HEK293 (cell line): Measurements from ENCODE around the gene IDH3B.

Experiments used
- CTCF ChIP-seq: fragments of 450-650 bp; formaldehyde crosslinking; IDR thresholded peaks from 2 replicates; pipeline ENCODE4 v1.5.1; 2016; ENCODE audit warnings: missing biosample characterization, missing genetic modification characterization
- GLI4 ChIP-seq: fragments of 450-650 bp; formaldehyde crosslinking; IDR thresholded peaks from 2 replicates; pipeline ENCODE4 v1.5.1; 2016; ENCODE audit warnings: missing biosample characterization, missing genetic modification characterization
- GLIS1 ChIP-seq: fragments of 450-650 bp; formaldehyde crosslinking; IDR thresholded peaks from 2 replicates; pipeline ENCODE4 v1.5.1; 2016; ENCODE audit warnings: missing biosample characterization, missing genetic modification characterization
- PATZ1 ChIP-seq: fragments of 450-650 bp; formaldehyde crosslinking; IDR thresholded peaks from 2 replicates; pipeline ENCODE4 v1.5.1; 2016; ENCODE audit warnings: missing biosample characterization, missing genetic modification characterization
- PRDM2 ChIP-seq: fragments of 450-650 bp; formaldehyde crosslinking; IDR thresholded peaks from 2 replicates; pipeline ENCODE4 v1.5.1; 2016; ENCODE audit warnings: missing biosample characterization, missing genetic modification characterization, borderline replicate concordance
- REST ChIP-seq: fragments of 450-650 bp; formaldehyde crosslinking; IDR thresholded peaks from 2 replicates; pipeline ENCODE4 v1.5.1; 2016; ENCODE audit warnings: missing biosample characterization, missing genetic modification characterization
- TCF7L2 ChIP-seq: IDR thresholded peaks from 2 replicates; pipeline ENCODE4 v1.6.1; 2011; ENCODE audit warnings: low read depth, mild to moderate bottlenecking, inconsistent platforms, low read length, moderate library complexity, borderline replicate concordance
- YY1 ChIP-seq: fragments of 450-650 bp; formaldehyde crosslinking; IDR thresholded peaks from 2 replicates; pipeline ENCODE4 v1.5.1; 2018; ENCODE audit warnings: missing biosample characterization, missing genetic modification characterization
- ZBTB10 ChIP-seq: fragments of 450-650 bp; formaldehyde crosslinking; IDR thresholded peaks from 2 replicates; pipeline ENCODE4 v1.5.1; 2016; ENCODE audit warnings: missing biosample characterization, missing genetic modification characterization
- ZNF239 ChIP-seq: fragments of 450-650 bp; formaldehyde crosslinking; IDR thresholded peaks from 2 replicates; pipeline ENCODE4 v1.5.1; 2016; ENCODE audit warnings: missing biosample characterization, missing genetic modification characterization

GRCh38 chr20:2691663-2692035 lies 27.6 kb upstream of the IDH3B start:
- no peak for TF ChIP-seq CTCF (tag by site-specific recombination)
- no peak for TF ChIP-seq ZBTB10
- TF ChIP-seq TCF7L2 = no peak
- TF ChIP-seq PATZ1 = no peak; the same call in 1 of the 2 replicates
- no peak for TF ChIP-seq REST
- no peak for TF ChIP-seq ZNF239
- no peak for TF ChIP-seq PRDM2 (tag by site-specific recombination)
- TF ChIP-seq GLI4 (tag by site-specific recombination) = no peak
- TF ChIP-seq GLIS1 (tag by site-specific recombination) = no peak
- TF ChIP-seq YY1 (tag by site-specific recombination) = no peak
